ENCODE results near the gene NBEAL1.
A peak's percentile ranks its signal among the peaks of the same experiment; 100 is the strongest.
"Not testable (repeated sequence)": the region's sequence is repeated elsewhere in the genome, so short reads cannot be mapped to it uniquely, and the experiment has no call there.

NBEAL1 gene

DNA sequence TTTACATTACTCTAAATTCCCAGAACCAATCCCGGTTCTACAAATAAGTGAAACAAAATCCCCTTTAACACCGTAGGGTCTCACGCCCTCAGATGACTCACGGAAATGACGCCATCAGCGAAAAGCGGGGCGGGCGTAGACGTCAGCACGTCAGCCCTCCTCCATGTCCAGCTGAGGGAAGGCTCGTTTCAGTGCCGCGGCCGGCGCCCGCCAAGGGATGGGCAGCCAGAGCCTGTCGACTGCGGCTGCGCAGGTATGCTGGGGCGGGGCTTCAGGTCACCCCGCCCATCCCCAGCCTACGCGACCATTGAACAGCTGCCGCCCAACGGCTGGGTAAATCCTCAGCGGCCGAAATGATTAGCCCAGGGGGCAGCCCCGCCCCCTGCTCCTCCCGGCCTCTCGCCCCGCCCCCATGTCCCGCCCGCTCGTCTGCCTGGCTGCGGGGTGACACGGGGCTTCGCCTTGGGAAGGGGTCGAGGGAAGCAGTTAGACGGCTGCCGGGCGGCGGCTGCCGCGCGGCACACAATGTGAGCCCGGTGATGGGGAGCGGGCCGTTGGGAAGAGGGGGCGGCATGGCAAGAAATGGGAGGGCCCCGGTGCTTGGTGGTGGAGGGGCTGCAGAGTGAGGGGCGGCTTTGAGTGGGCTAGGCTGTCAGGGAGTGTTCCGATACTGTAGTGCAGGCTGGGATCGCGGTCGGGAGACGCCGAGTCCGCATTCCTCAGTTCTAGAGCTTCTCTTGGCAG, at the start of gene NBEAL1:
Gene NBEAL1 (plus strand): TSS at position 420 of the 744 bp plus-strand sequence. CDS start 1,510 bp downstream, outside the sequence.
- peak; percentile 84 to 95 (median 91) for DNase-seq

DNA sequence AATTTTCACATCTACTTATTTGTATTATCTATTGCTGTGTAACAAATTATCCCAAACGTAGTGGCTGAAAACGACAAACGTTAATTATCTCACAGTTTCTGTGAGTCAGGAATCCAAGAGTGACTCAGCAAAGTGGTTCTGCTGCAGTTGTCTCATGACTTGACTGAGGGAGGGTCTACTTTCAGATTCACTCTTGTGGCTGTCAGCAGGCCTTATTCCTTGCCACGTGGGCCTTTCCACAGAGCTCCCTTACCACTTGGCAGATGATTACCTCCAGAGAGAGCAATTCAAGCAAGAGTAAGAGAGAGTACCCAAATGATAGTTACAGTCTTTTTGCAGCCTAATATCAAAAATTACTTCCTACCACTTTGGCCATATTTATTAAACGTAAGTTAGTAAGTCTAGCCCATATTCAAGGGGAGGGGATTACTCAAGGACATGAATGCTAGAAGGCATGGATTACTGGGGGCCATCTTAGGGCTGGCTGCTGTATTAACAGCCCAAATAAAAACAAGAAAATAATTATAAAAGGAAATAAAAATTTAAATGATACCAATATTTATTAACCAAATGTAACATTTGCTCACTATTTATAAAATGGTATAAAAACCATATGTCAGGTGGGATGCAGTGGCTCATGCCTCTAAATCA, 48.7 kb upstream of the NBEAL1 start:
- peak in 1 of 4 experiments; percentile 2 for DNase-seq

DNA sequence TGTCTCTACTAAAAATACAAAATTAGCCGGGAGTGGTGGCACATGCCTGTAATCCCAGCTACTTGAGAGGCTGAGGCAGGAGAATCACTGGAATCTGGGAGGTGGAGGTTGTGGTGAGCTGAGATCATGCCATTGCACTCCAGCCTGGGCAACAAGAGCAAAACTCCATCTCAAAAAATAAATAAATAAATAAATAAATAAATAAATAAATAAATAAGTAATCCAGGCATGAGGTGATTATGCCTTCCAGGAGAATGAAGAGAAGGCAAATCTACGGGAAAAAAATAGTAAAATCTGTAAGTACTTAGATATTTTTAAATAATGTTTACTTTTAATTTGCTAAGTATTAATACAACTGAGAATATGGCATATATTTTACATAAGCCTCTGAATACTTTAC, 45.3 kb upstream of the NBEAL1 start:
- DNase-seq, result not testable (repeated sequence)

DNA sequence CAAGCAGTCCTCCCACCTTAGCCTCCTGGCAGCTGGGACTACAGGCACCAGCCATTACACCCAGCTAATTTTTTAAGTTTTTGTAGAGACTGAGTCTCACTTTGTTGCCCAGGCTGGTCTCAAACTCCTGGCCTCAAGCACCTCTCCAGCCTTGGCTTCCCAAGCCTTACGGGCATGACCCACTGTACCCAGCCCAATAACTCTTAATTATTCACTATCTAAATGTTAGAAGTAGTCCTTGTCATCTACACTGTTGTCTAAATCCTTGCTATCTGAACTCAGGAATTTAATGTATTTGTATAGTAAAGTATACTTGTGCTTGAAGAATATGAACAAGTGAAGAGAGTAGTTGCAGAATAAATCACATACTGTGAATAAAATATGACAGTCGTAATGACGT, 37.9 kb upstream of the NBEAL1 start:
- DNase-seq, result no peak

DNA sequence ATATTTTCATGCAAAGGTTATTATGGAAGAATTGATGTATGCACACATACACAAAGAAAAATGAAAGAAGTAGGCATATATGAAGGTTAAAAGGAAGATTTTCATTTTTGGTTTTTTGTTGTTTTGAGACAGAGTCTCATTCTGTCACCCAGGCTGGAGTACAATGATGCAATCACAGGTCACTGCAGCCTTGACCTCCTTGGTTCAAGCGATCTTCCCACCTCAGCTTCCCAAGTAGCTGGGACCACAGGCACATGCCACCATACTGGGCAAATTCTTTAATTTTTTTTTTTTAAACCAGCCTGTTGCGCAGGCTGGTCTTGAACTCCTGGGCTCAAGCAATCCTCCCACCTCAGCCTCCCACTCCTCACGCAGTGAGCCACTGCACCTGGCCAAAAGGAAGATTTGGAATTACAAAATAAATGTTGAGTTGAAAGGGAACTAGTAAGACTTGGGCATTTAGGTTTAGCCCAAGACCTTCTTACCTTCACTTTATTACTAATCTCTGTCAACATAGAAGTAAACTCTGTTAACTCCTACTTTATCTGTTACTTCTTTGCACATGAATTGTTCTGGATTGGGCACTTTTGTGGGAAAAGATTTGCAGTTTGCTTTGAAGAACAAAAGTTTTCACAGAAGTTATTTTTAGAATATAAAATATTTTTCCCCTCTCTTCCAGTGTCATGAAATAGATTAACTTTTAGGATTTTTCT, 31.7 kb upstream of the NBEAL1 start:
- no peak for DNase-seq

DNA sequence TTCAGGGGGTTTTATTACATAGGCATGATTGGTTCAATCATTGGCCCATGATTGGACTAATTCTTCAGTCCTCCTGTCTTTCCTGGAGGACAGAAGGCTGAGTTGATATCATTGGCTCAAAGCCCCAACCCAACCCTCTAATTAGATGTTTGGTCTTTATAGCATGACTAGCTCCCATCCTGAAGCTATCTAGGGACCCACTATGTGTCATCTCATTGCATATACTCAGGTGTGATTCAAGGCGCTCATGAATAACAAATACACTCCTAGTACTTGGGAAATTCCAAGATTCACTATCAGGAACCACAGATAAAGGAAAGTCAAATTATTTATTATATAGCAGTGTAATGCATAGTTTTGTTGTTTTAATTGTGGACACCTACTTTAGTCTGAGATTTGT, 24.9 kb upstream of the NBEAL1 start:
- DNase-seq, result no peak

DNA sequence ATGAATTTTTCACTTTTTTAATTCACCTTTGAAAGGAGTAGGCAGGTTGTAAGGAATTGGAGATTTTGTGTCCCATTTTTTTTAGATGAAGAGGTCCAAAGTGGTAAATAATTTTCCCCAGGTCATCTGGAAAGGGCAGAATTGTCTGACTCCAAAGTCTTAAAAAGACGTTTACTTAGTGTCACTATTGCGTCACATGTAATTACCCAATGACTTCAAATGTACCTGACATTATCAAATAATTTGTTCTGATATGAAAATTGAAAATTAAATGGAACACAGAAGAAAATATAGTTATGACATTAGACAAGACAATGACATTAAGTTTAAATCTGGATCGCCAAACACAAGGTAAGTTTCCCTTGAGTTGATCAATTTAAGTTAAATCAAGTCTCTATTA, 24.2 kb upstream of the NBEAL1 start:
- DNase-seq, result no peak

DNA sequence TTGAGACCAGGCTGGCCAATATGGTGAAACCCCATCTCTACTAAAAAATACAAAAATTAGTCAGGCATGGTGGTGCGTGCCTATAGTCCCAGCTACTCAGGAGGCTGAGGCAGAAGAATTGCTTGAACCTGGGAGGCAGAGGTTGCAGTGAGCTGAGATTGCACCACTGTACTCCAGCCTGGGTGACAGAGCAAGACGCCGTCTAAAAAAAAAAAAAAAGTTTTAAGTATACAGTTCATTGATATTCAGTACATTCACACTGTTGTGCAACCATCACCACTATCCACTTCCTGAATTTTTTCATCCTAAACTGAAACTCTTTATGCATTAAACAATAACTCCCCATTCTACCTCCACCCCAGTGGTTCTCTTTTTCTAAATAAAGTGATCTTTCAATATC, 17.6 kb upstream of the NBEAL1 start:
- not testable (repeated sequence) for DNase-seq

DNA sequence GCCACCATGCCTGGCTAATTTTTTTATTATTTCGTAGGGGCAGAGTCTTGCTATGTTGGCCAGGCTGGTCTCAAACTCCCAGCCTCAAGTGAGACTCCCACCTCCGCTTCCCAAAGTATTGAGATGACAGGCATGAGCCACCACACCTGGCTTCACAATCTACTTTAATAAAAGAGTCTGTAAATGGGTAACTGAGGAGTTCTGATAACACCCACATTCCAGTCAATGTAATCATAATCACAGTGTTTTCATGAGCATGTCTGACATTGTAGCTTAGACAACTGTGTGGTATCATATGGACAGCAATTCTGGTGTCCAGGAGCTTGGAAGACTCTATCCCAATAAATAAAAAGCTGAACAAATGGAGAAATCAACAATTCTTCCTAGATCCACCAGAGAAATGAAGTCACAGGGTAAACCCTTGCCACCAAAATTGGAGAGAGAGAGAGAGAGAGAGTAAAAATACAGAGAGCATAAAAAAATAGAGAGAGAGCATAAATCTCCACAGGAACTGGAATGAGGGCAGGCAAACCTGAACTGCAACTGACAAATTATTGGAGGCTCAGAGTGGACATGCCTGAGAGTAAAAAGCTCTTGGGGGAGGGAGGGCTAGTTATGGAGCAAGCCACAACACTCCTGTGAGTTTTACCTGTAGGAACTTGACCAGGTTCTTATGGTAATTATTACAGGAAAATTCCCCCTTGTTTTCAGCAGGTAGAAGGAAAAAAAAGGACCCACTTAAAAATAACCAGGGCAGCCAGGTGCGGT, 12.4 kb upstream of the NBEAL1 start:
- DNase-seq, result no peak

DNA sequence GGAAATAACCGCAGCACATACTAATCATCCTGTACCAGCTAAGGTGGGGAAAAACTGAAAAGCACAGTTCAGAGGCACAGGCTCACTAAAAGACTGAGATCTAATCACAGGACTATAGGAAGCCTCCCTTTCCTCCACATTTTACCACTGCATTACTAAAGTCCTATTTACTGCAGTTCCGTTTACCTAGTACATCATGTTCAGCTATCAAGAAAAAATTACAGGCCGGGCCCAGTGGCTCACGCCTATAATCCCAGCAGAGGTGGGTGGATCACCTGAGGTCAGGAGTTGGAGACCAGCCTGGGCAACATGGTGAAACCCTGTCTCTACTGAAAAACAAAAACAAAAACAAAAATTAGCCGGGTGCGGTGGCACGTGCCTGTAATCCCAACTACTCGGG, 11.0 kb upstream of the NBEAL1 start:
- no peak for DNase-seq

DNA sequence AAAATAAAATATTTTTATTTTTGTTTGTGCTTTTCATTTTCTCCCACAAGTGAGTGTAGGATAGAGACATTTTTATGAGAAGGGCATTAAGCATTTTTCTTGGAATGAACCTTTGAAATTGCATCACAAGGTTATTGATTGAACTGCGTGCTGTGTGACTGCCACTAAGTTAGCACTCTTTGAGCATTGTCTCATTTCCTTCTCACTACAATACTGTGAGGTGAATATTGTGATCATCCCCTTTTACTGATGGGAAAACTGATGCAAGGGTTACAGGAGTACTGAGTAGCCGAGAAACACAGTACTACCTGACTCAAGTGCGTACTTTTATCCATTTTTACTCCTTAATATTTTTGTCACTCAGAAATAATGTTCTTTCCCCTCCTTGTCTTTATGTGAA, 2.0 kb downstream of the NBEAL1 start:
- DNase-seq, result no peak

DNA sequence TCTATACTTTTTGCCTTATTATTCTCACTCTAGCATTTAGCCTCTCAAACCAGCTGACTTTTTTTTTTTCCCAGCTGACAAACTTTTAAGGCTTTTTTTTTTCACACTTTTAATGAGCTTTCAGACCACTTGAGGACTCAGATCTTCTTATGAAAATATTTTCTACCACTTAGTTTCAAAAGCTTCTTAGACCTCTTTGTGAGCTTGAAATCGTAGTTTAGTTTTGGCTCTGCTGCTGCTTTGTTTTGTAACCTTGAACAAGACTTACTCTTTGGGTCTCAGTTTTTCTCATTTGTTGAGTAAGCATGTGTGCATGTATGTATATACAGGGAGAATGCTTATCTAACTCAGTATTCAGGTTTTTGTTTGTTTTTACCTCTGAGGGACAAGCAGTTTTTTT, 3.5 kb downstream of the NBEAL1 start:
- DNase-seq, result no peak

DNA sequence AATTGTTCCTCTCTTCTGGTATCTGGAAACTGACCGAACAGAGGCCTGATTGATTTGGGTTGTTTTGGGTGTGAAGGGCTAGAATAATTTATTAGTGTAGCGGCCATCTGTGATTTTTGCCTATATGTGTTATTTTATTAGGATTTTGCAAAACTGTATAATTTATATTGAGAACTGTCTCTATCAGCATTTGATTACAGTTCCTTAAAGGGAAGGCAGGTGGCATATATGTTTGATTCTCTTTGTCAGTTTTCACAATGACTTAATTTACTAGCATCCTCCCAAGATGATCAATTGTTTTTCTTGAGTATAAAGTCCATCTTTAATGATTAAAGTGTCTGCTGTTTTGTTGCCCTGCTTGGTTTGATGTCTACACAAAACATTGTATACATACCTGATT, 4.5 kb downstream of the NBEAL1 start:
- no peak for DNase-seq

DNA sequence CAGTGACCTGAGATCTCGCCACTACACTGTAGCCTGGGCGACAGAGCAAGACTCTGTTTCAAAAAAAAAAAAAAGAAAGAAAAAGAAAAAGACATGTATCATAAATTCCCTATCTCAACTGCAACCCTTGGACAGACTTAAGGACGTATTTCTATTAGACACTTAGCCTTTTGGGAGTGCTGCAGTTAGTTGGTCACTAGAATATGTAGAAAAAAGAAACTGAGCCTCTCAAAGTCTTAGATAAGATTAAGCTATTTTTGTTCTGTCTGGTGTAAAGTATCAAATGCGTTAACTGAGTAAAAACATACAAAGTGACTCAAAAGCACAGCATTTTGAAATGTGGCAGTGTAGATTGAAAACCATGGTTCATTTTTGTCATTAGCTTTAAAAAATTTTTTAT, 7.3 kb downstream of the NBEAL1 start:
- DNase-seq, result no peak

DNA sequence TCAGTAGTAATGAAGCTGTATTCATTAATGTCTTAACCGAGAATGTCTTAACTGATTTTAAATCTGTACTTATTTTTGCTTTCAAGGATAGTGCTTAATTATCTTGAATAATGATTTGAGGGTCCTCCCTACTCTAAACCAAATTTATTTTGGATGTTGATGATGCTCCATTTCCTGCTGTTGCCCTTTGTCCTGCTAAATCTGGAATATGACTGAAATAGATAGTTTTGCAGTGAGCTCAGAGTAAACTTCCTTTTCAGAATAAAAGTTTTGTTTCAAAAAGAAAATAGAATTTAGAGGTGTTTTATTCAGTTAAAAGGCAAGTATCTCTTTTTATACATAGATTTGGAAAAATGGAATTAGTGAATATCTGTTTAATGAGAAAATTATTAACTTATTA, 8.1 kb downstream of the NBEAL1 start:
- DNase-seq, result no peak

DNA sequence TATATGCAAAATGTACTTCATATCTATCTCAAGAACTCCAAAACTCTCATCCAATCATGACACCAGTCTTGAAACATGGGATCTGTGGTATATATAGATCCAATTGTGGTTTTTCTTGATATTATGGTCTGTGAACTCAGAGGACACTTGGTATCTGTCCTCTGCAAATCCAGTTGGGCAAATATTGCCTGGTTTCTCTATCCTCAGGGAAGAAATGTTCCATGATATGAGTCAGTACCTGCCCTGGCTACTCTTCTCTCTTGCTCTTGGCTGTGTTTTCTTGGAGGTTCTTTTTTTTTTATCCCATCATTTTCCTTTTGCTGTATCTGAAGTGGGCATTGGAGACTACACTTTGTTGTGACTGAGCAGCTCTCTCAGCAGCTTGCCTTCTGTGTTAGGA, 10.9 kb downstream of the NBEAL1 start:
- DNase-seq, result no peak

DNA sequence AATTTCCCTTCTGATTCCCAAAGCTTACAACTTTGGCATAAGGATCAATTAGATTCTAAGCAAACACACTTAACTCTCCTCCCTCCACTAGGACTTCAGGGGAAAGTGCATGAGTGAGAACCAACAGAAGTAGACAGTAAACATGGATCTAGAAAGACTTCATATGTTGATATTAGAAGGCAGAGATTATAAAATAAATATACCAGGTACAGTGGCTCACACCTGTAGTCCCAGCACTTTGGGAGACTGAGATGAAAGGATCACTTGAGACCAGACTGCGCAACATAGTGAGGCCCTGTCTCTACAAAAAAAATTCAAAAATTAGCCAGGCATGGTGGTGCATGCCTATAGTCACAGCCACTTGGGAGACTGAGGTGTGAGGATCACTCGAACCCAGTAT, 15.9 kb downstream of the NBEAL1 start:
- DNase-seq, result no peak

DNA sequence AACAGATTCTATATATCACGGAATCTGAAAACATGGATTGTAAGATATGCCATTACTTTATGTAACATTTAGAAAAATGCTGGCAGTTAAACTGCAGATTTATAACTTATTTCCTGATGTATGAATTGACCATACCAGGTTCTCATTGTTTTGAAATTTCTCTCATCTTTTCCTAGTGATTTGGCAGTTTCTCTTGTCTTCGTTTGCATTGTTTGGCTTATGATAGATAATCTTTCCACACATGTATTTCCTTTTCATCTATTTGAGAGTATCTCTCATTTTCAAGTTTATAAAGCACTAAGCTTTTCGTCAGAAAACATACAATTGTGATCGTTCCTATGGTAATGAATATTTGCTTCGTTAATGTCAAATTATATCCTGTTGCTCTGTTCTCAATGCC, 16.3 kb downstream of the NBEAL1 start:
- no peak for DNase-seq

DNA sequence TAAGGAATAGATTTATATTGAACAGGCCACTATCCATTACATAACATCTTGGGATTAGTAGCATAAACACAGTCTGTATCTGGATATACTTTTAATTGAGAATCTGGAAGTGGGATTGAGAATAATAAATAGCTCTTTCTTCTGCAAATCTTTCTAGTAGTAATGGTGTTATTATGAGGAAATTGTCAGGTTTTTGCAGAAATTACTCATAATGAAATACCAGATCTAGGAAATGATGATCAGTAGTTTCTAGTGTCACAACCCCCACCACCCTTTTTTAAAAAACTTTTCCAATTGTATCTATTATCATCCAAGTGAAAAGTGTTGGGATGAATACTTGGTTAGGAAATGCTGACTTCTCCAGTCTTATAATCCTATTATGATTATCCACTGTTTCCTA, 18.7 kb downstream of the NBEAL1 start:
- no peak for DNase-seq

DNA sequence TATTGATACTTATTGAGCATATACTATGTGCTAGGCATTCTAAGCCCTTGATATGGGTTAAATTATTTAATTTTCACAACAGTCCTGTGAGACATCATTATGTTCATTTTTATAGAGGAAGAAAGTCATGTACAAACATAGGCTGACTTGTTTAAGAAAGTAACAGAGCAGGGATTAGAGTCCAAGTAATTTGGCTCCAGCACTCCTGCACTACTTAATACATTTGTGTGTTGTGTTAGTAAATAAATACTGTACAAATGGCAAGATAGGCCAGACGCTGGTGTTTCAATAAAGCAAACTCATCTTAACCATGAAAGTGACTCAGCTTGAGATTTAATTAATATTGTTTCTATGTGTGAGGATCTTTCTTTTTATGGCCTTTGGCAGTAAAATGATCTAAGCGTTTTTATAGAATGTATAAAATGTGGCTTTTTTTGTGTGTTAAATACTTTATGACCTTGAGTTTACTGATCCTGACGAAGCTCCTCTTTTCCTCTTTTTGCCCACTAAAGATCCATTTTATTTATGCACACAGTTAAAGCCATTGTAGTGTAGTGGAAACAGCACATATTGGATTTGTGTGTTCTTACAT, 21.3 kb downstream of the NBEAL1 start:
- DNase-seq, result no peak

DNA sequence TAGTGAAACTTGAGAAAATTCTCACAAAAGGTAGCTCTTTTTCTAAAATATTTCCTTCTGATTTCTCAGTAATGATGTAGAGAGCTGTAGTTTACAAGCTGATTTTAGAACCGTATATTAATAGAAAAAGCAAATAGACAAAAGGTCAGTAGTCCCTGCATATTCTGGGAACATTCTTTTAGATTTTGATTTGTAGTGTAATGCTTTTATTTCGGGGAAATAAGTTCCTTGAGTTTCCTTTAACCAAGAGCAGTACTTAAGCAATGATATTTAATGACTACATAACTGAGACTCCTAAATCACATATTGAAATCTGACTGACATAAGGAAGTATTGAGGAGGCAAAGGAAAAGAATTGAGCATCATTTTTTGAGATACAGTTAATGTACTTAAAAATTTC, 22.4 kb downstream of the NBEAL1 start:
- no peak for DNase-seq

DNA sequence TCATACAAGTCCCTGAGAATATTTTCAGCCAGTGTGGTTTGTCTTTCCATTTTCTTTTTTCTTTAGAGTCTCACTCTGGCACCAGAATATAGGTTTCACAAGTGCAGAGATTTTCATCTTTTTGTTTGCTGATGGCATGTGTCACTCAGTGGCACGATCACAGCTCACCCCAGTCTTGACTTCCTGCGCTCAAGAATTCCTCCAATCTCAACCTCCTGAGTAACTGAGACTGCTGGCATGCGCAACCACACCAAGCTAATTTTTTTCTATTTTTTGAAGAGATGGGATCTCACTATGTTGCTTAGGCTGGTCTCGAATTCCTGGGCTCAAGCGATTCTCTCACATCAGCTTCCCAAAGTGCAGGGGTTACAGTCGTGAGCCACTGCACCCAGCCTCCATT, 23.9 kb downstream of the NBEAL1 start:
- DNase-seq, result no peak

DNA sequence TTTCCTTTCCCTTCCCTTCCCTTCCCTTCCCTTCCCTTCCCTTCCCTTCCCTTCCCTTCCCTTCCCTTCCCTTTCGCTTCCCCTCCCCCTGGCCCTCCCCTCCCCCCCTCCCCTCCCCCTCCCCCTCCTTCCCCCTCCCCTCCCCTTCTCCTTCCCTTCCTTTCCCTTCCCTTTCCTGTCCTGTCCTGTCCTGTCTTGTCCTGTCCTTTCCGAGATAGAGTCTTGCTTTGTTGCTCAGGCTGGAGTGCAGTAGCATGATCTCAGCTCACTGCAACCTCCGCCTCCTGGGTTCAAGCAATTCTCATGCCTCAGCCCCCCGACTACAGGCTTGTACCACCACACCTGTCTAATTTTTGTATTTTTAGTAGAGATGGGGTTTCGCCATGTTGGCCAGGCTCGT, 24.5 kb downstream of the NBEAL1 start:
- DNase-seq, result not testable (repeated sequence)

Data from activated CD4-positive, CD25-positive, alpha-beta regulatory T cell (primary cell).